ENCODE results near the gene ZDHHC14. TPM values are rescaled to one million over a fixed set of nuclear protein-coding genes. Genes with fewer than 3 reads are reported as not detected.

The ZDHHC14 gene
- polyA plus RNA-seq, 2 of the 4 experiments (the other 2 are of a cell fraction): 2.2 to 2.8 TPM

DNA sequence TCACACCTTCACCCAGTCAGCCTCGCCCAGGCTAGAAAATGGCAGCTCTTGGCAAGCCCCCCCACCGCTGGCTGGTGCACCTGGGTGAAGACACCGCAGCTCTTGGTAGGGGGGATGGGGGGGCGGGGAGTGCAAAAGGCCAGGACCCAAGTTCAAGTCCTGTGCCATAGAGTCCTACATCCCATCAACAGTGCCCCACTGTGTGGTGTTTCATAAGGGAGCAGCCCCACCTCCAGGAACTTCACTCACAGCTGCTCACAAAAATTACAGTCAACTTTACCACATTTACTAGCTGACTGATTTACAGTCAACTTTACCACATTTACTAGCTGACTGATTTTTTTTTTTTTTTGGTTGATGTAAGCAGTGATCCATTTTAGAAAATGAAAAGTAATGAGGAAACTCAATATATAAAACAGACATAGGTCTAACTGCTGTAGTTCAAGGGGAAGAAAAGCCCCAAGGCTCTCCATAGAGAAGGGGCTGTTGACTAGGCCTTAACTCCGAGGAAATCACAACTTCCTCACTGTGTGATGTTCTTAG lies 233.1 kb downstream of the ZDHHC14 start:
- no peak overlapping the region for H3K4me3 ChIP-seq
- WGBS (ENCODE audit: missing lambda C conversion rate): 88% methylated on average over 4 of the region's 5 CpGs
- ChIA-PET CTCF (interaction anchor here (0.7 to 1.2 kb wide), 3 partner anchors 10 to 53 kb away, joined by 3 to 4 read pairs (median 4); no protein-coding TSS in a partner anchor), POLR2A (no interaction called here)
- TF ChIP-seq HOXB13 (CRISPR knock-in tag; IDR thresholded peaks at IDR 0.05; ENCODE audit: low read depth) (no peak), ZC3H11A (IDR thresholded peaks at IDR 0.05) (no peak), POLR2A (IDR thresholded peaks at IDR 0.05; ENCODE audit: low read length) (no peak), RARB (CRISPR knock-in tag; IDR thresholded peaks at IDR 0.05) (no peak), RFX5 (IDR thresholded peaks at IDR 0.05) (no peak), KDM5A (IDR thresholded peaks at IDR 0.05) (no peak), SMC3 (IDR thresholded peaks at IDR 0.05) (no peak), HOXA7 (CRISPR knock-in tag; IDR thresholded peaks at IDR 0.05) (no peak), HDAC2 (IDR thresholded peaks at IDR 0.05) (no peak), JUN (IDR thresholded peaks at IDR 0.05) (no peak), BCL3 (IDR thresholded peaks at IDR 0.05) (no peak), FOSB (CRISPR knock-in tag; IDR thresholded peaks at IDR 0.05) (no peak), CTCF (IDR thresholded peaks at IDR 0.05) (no peak), HOXB5 (CRISPR knock-in tag; IDR thresholded peaks at IDR 0.05) (no peak), GATA3 (IDR thresholded peaks at IDR 0.05; ENCODE audit: borderline replicate concordance) (no peak), ZNF302 (CRISPR knock-in tag; IDR thresholded peaks at IDR 0.05) (no peak), RAD21 (conservative IDR thresholded peaks at IDR 0.05 in 1 of 2, IDR thresholded peaks at IDR 0.05 in 1 of 2) (no peak), KDM1A (IDR thresholded peaks at IDR 0.05; ENCODE audit: low read depth) (no peak), FOXS1 (CRISPR knock-in tag; IDR thresholded peaks at IDR 0.05) (no peak)
- TF ChIP-seq, protein P1, sequence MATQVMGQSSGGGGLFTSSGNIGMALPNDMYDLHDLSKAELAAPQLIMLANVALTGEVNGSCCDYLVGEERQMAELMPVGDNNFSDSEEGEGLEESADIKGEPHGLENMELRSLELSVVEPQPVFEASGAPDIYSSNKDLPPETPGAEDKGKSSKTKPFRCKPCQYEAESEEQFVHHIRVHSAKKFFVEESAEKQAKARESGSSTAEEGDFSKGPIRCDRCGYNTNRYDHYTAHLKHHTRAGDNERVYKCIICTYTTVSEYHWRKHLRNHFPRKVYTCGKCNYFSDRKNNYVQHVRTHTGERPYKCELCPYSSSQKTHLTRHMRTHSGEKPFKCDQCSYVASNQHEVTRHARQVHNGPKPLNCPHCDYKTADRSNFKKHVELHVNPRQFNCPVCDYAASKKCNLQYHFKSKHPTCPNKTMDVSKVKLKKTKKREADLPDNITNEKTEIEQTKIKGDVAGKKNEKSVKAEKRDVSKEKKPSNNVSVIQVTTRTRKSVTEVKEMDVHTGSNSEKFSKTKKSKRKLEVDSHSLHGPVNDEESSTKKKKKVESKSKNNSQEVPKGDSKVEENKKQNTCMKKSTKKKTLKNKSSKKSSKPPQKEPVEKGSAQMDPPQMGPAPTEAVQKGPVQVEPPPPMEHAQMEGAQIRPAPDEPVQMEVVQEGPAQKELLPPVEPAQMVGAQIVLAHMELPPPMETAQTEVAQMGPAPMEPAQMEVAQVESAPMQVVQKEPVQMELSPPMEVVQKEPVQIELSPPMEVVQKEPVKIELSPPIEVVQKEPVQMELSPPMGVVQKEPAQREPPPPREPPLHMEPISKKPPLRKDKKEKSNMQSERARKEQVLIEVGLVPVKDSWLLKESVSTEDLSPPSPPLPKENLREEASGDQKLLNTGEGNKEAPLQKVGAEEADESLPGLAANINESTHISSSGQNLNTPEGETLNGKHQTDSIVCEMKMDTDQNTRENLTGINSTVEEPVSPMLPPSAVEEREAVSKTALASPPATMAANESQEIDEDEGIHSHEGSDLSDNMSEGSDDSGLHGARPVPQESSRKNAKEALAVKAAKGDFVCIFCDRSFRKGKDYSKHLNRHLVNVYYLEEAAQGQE (IDR thresholded peaks at IDR 0.05): no peak
- FAIRE-seq (no peak), ATAC-seq (no peak), DNase-seq (ENCODE audit: low read depth in 1 of 2, low spot score in 1 of 2) (no peak)
- H3K4me2 ChIP-seq: peak overlapping the region; percentile 80
- H3K4me1 ChIP-seq: peaks cover 26% of the 10 kb centered on the region
- H3K9me3 ChIP-seq: no peaks in the 10 kb centered on the region
- peak overlapping the region; percentile 71 to 86 for H3K27ac ChIP-seq

GRCh38 chr6:157615420-157615769 lies 234.4 kb downstream of the ZDHHC14 start:
- Histone ChIP-seq H3K4me2 (no peak overlapping the region), H3K9me3 (no peaks in the 10 kb centered on the region), H3K4me1 (peaks cover 26% of the 10 kb centered on the region), H3K27ac (no peak overlapping the region), H3K4me3 (no peak overlapping the region)
- ATAC-seq (no peak), FAIRE-seq (no peak), DNase-seq (ENCODE audit: low read depth in 1 of 2, low spot score in 1 of 2) (peak in 1 of 2 experiments; percentile 6)
- TF ChIP-seq CBX8 (IDR thresholded peaks at IDR 0.05) (no peak), RAD21 (conservative IDR thresholded peaks at IDR 0.05 in 1 of 2, IDR thresholded peaks at IDR 0.05 in 1 of 2) (0 out of 5 replicates have a peak, but pooled peaks of 1 of the 2 experiments have one; percentile 3)
- POLR2A ChIA-PET: no interaction called here
- 82% methylated on average over 4 of the region's 4 CpGs for WGBS (ENCODE audit: missing lambda C conversion rate)
- CTCF ChIA-PET: interaction anchor here (1.4 kb wide), 1 partner anchor 18 kb away, joined by 4 read pairs; no protein-coding TSS in a partner anchor

All from A549 (cell line).